Vagina (tissue), 2 donors: Measurements from ENCODE around the gene SLC16A14. TPM values are rescaled to one million over a fixed set of nuclear protein-coding genes. Genes with fewer than 3 reads are reported as not detected.

Experiments
- DNase-seq, 2 donors: peaks; one replicate each; pipeline ENCODE4 v3.0.0-alpha.2; 2017; ENCODE audit errors: extremely low spot score in 2 of 2
- H3K27ac ChIP-seq: fragments of 200-600 bp; sonication (generic); one replicate; pipeline ENCODE4 v1.5.1; 2019
- H3K27me3 ChIP-seq: fragments of 200-600 bp; sonication (generic); one replicate; pipeline ENCODE4 v1.5.1; 2019
- H3K36me3 ChIP-seq, 2 donors: fragments of 200-600 bp; sonication (generic); one replicate each; pipeline ENCODE4 v1.5.1; 2017 to 2019
- H3K4me1 ChIP-seq: fragments of 200-600 bp; sonication (generic); one replicate; pipeline ENCODE4 v1.5.1; 2019
- H3K4me3 ChIP-seq, 2 donors: fragments of 200-600 bp; sonication (generic); 1 replicate in 1 of 2; 2 replicates in 1 of 2; pipeline ENCODE4 v1.5.1; 2016 to 2019
- H3K9me3 ChIP-seq: fragments of 200-600 bp; sonication (generic); one replicate; pipeline ENCODE4 v1.5.1; 2019
- CTCF ChIP-seq, 3 experiments: fragments of 450-650 bp in 2 of 3; fragments of 200-600 bp in 1 of 3; sonication (generic) in 1 of 3; IDR thresholded peaks; one replicate each; pipeline ENCODE4 v1.5.1; 2017 to 2019; ENCODE audit warnings: antibody characterized with exemption in 3 of 3, mild to moderate bottlenecking in 2 of 3, moderate library complexity in 2 of 3
- POLR2A ChIP-seq, 2 donors: fragments of 450-650 bp; IDR thresholded peaks; one replicate each; pipeline ENCODE4 v1.6.1; 2017; ENCODE audit warnings: antibody characterized with exemption in 2 of 2, mild to moderate bottlenecking in 2 of 2, moderate library complexity in 2 of 2
- POLR2AphosphoS5 ChIP-seq, 2 donors: sonication (generic); formaldehyde crosslinking; IDR thresholded peaks; one replicate each; pipeline ENCODE4 v1.9.0; 2017; ENCODE audit warnings: antibody characterized with exemption in 2 of 2, mild to moderate bottlenecking in 2 of 2, low read depth in 1 of 2; ENCODE audit not compliant: insufficient read depth in 1 of 2
- intact Hi-C: fragments of 100-400 bp; cut with DNase I; formaldehyde crosslinking; loops from one replicate; pipeline ENCODE4 v1.15.1; 2023
- total RNA-seq: library from RNA; depleted of rRNA; stranded (reverse); fragments of >200 nt; gene quantifications from one replicate; pipeline ENCODE4 v1.2.3, GENCODE V29; 2016

Gene SLC16A14
- total RNA-seq, 1 donor from 2014 or later, result 9.8 TPM

- H3K4me1 ChIP-seq, result no peaks in the 10 kb centered on the region
- TF ChIP-seq POLR2AphosphoS5 (IDR thresholded peaks at IDR 0.05; ENCODE audit: insufficient read depth in 1 of 2, low read depth in 1 of 2) (no peak), POLR2A (IDR thresholded peaks at IDR 0.05) (no peak), CTCF (IDR thresholded peaks at IDR 0.05) (no peak)
- no peak overlapping the region for H3K4me3 ChIP-seq
- intact Hi-C loops, result loop anchor here (10.0 kb wide), 1 partner anchor 595 kb away; no protein-coding TSS in a partner anchor
- no peak for DNase-seq
- H3K9me3 ChIP-seq, result no peaks in the 10 kb centered on the region
- no peaks in the 10 kb centered on the region for H3K27me3 ChIP-seq
- no peak overlapping the region for H3K27ac ChIP-seq
- H3K36me3 ChIP-seq, result no peaks in the 10 kb centered on the region
Observed at GRCh38 chr2:230019742-230020141, 49.0 kb downstream of the SLC16A14 start.

- intact Hi-C loops, result loop anchor here (10.0 kb wide), 1 partner anchor 597 kb away; no protein-coding TSS in a partner anchor
- no peaks in the 10 kb centered on the region for H3K27me3 ChIP-seq
- no peak overlapping the region for H3K4me3 ChIP-seq
- H3K9me3 ChIP-seq, result no peaks in the 10 kb centered on the region
- no peak for DNase-seq
- H3K27ac ChIP-seq, result no peak overlapping the region
- no peaks in the 10 kb centered on the region for H3K4me1 ChIP-seq
- TF ChIP-seq POLR2A (IDR thresholded peaks at IDR 0.05) (no peak), POLR2AphosphoS5 (IDR thresholded peaks at IDR 0.05; ENCODE audit: insufficient read depth in 1 of 2, low read depth in 1 of 2) (no peak), CTCF (IDR thresholded peaks at IDR 0.05) (no peak)
- H3K36me3 ChIP-seq, result no peaks in the 10 kb centered on the region
Observed at GRCh38 chr2:230018153-230018552, 50.6 kb downstream of the SLC16A14 start.

- no peaks in the 10 kb centered on the region for H3K9me3 ChIP-seq
- H3K4me1 ChIP-seq, result no peaks in the 10 kb centered on the region
- intact Hi-C loops, result loop anchor here (10.0 kb wide), 1 partner anchor 598 kb away; no protein-coding TSS in a partner anchor
- no peak for TF ChIP-seq POLR2A (IDR thresholded peaks at IDR 0.05)
- TF ChIP-seq CTCF (IDR thresholded peaks at IDR 0.05), result no peak
- no peak for TF ChIP-seq POLR2AphosphoS5 (IDR thresholded peaks at IDR 0.05; ENCODE audit: insufficient read depth in 1 of 2, low read depth in 1 of 2)
- no peaks in the 10 kb centered on the region for H3K27me3 ChIP-seq
- no peak overlapping the region for H3K4me3 ChIP-seq
- no peak overlapping the region for H3K27ac ChIP-seq
- no peak for DNase-seq
- H3K36me3 ChIP-seq, result no peaks in the 10 kb centered on the region
Observed at GRCh38 chr2:230016844-230017243, 51.9 kb downstream of the SLC16A14 start.

GRCh38 chr2:230012267-230012884 lies 56.3 kb downstream of the SLC16A14 start:
- TF ChIP-seq POLR2AphosphoS5 (IDR thresholded peaks at IDR 0.05; ENCODE audit: insufficient read depth in 1 of 2, low read depth in 1 of 2) (no peak), CTCF (IDR thresholded peaks at IDR 0.05) (no peak), POLR2A (IDR thresholded peaks at IDR 0.05) (no peak)

GRCh38 chr2:230011617-230012016 lies 57.1 kb downstream of the SLC16A14 start:
- H3K27ac ChIP-seq, result no peak overlapping the region
- TF ChIP-seq CTCF (IDR thresholded peaks at IDR 0.05) (no peak), POLR2A (IDR thresholded peaks at IDR 0.05) (no peak), POLR2AphosphoS5 (IDR thresholded peaks at IDR 0.05; ENCODE audit: insufficient read depth in 1 of 2, low read depth in 1 of 2) (no peak)

More at GRCh38 chr2:230012267-230012884, 56.3 kb downstream of the SLC16A14 start:
- no peak overlapping the region for H3K27ac ChIP-seq
- no peaks in the 10 kb centered on the region for H3K36me3 ChIP-seq
- no peak for DNase-seq
- H3K27me3 ChIP-seq, result no peaks in the 10 kb centered on the region
- H3K4me3 ChIP-seq, result no peak overlapping the region
- intact Hi-C loops, result loop anchor here (10.0 kb wide), 1 partner anchor 602 kb away; no protein-coding TSS in a partner anchor
- no peaks in the 10 kb centered on the region for H3K9me3 ChIP-seq
- H3K4me1 ChIP-seq, result peaks cover 9% of the 10 kb centered on the region

More at GRCh38 chr2:230011617-230012016, 57.1 kb downstream of the SLC16A14 start:
- no peak for DNase-seq
- no peaks in the 10 kb centered on the region for H3K9me3 ChIP-seq
- no peaks in the 10 kb centered on the region for H3K36me3 ChIP-seq
- no peak overlapping the region for H3K4me3 ChIP-seq
- H3K27me3 ChIP-seq, result no peaks in the 10 kb centered on the region
- peaks cover 9% of the 10 kb centered on the region for H3K4me1 ChIP-seq
- intact Hi-C loops, result loop anchor here (10.0 kb wide), 1 partner anchor 603 kb away; no protein-coding TSS in a partner anchor
